H9 (cell line): ENCODE data around the gene ROPN1B. TPM values are rescaled to one million over a fixed set of nuclear protein-coding genes. Genes with fewer than 3 reads are reported as not detected.
"Not testable (repeated sequence)": the region's sequence is repeated elsewhere in the genome, so short reads cannot be mapped to it uniquely, and the experiment has no call there.

Experiments used
- DNase-seq: peaks from one replicate; pipeline ENCODE4 v3.0.0-alpha.2; 2017
- H2AFZ ChIP-seq: one replicate; pipeline ENCODE4 v1.6.1; 2013; ENCODE audit warnings: mild to moderate bottlenecking, low read length, control low read depth, moderate library complexity
- H2AK5ac ChIP-seq: 2 replicates; pipeline ENCODE4 v1.6.1; 2013; ENCODE audit warnings: low read length, control low read depth, mixed read lengths; ENCODE audit not compliant: insufficient read length
- H2BK120ac ChIP-seq: one replicate; pipeline ENCODE4 v1.6.1; 2013; ENCODE audit warnings: low read depth, mild to moderate bottlenecking, low read length, control low read depth, inconsistent platforms; ENCODE audit not compliant: poor library complexity, severe bottlenecking
- H2BK12ac ChIP-seq: 2 replicates; pipeline ENCODE4 v1.6.1; 2013; ENCODE audit warnings: low read length, control low read depth, mixed read lengths, low read depth; ENCODE audit not compliant: insufficient read length
- H2BK15ac ChIP-seq: 2 replicates; pipeline ENCODE4 v1.6.1; 2013; ENCODE audit warnings: low read depth, low read length, control low read depth
- H2BK20ac ChIP-seq: one replicate; pipeline ENCODE4 v1.6.1; 2013; ENCODE audit warnings: low read depth, mild to moderate bottlenecking, low read length, control low read depth, inconsistent platforms; ENCODE audit not compliant: poor library complexity, severe bottlenecking
- H2BK5ac ChIP-seq: 2 replicates; pipeline ENCODE4 v1.6.1; 2013; ENCODE audit warnings: low read length, control low read depth, mixed read lengths; ENCODE audit not compliant: insufficient read length
- H3K14ac ChIP-seq: 2 replicates; pipeline ENCODE4 v1.6.1; 2013; ENCODE audit warnings: low read length, control low read depth; ENCODE audit not compliant: insufficient read depth
- H3K18ac ChIP-seq: 2 replicates; pipeline ENCODE4 v1.6.1; 2013; ENCODE audit warnings: low read depth, mild to moderate bottlenecking, mixed read lengths, low read length, control low read depth; ENCODE audit not compliant: insufficient read length
- H3K23ac ChIP-seq: 2 replicates; pipeline ENCODE4 v1.6.1; 2013; ENCODE audit warnings: low read length, control low read depth, mixed read lengths, low read depth; ENCODE audit not compliant: insufficient read length
- H3K23me2 ChIP-seq: 2 replicates; pipeline ENCODE4 v1.6.1; 2013; ENCODE audit warnings: low read depth, mild to moderate bottlenecking, mixed read lengths, low read length, control low read depth; ENCODE audit not compliant: insufficient read length, poor library complexity, severe bottlenecking
- H3K27ac ChIP-seq: 2 replicates; pipeline ENCODE4 v1.5.1; 2013; ENCODE audit warnings: low read length, control low read depth, mixed read lengths, low read depth; ENCODE audit not compliant: insufficient read length
- H3K27me3 ChIP-seq: 2 replicates; pipeline ENCODE4 v1.6.1; 2013; ENCODE audit warnings: low read length, control low read depth, inconsistent platforms; ENCODE audit not compliant: insufficient read depth
- H3K4ac ChIP-seq: 2 replicates; pipeline ENCODE4 v1.6.1; 2013; ENCODE audit warnings: low read depth, mild to moderate bottlenecking, control low read depth, inconsistent platforms, low read length, moderate library complexity
- H3K4me1 ChIP-seq: 2 replicates; pipeline ENCODE4 v1.6.1; 2013; ENCODE audit warnings: low read length, control low read depth, inconsistent platforms; ENCODE audit not compliant: insufficient read depth
- H3K4me2 ChIP-seq: 2 replicates; pipeline ENCODE4 v1.6.1; 2013; ENCODE audit warnings: low read length, control low read depth, mixed read lengths; ENCODE audit not compliant: insufficient read length, insufficient read depth
- H3K56ac ChIP-seq: 2 replicates; pipeline ENCODE4 v1.6.1; 2013; ENCODE audit warnings: low read depth, mild to moderate bottlenecking, mixed read lengths, low read length, control low read depth; ENCODE audit not compliant: insufficient read length
- H3K79me1 ChIP-seq: 2 replicates; pipeline ENCODE4 v1.6.1; 2013; ENCODE audit warnings: low read depth, mild to moderate bottlenecking, moderate library complexity, low read length, control low read depth, inconsistent platforms; ENCODE audit not compliant: insufficient read depth, poor library complexity, severe bottlenecking
- H3K79me2 ChIP-seq: 2 replicates; pipeline ENCODE4 v1.6.1; 2013; ENCODE audit warnings: low read length, control low read depth, inconsistent platforms; ENCODE audit not compliant: insufficient read depth
- H3K9ac ChIP-seq: 2 replicates; pipeline ENCODE4 v1.6.1; 2013; ENCODE audit warnings: low read length, control low read depth, mixed read lengths; ENCODE audit not compliant: insufficient read length; ENCODE audit errors: extremely low read depth
- H3K9me3 ChIP-seq: one replicate; pipeline ENCODE4 v1.6.1; 2013; ENCODE audit warnings: low read depth, low read length, inconsistent platforms; ENCODE audit not compliant: control insufficient read depth
- H3T11ph ChIP-seq: one replicate; pipeline ENCODE4 v1.6.1; 2013; ENCODE audit warnings: mild to moderate bottlenecking, low read length, control low read depth, inconsistent platforms
- H4K20me1 ChIP-seq: one replicate; pipeline ENCODE4 v1.6.1; 2013; ENCODE audit not compliant: control insufficient read depth, insufficient read length, insufficient read depth
- H4K5ac ChIP-seq: 2 replicates; pipeline ENCODE4 v1.6.1; 2013; ENCODE audit warnings: low read depth, mild to moderate bottlenecking, mixed read lengths, low read length, control low read depth; ENCODE audit not compliant: insufficient read length
- H4K8ac ChIP-seq: replicated peaks from 2 replicates; pipeline ENCODE4 v1.6.1; 2013; ENCODE audit warnings: low read length, control low read depth, mixed read lengths, low read depth; ENCODE audit not compliant: insufficient read length
- H4K91ac ChIP-seq: 2 replicates; pipeline ENCODE4 v1.6.1; 2013; ENCODE audit warnings: low read depth, mild to moderate bottlenecking, moderate library complexity, mixed read lengths, low read length, control low read depth; ENCODE audit not compliant: insufficient read length
- H3K27ac Mint-ChIP-seq, 3 experiments: 2 replicates in 2 of 3; 3 replicates in 1 of 3; pipeline ENCODE4 v1.8.0; 2020 to 2021; ENCODE audit warnings: mixed read lengths in 3 of 3, mild to moderate bottlenecking in 1 of 3, moderate library complexity in 1 of 3
- H3K27me3 Mint-ChIP-seq: 2 replicates; pipeline ENCODE4 v1.8.0; 2021; ENCODE audit warnings: low read depth, mild to moderate bottlenecking, moderate library complexity, mixed read lengths
- H3K36me3 Mint-ChIP-seq, 3 experiments: 2 replicates in 2 of 3; 3 replicates in 1 of 3; pipeline ENCODE4 v1.8.0; 2020 to 2021; ENCODE audit warnings: low read depth in 3 of 3, mixed read lengths in 3 of 3; ENCODE audit not compliant: insufficient read depth in 1 of 3
- H3K4me1 Mint-ChIP-seq, 2 experiments: 2 replicates each; pipeline ENCODE4 v1.8.0; 2020; ENCODE audit warnings: mixed read lengths in 2 of 2
- H3K4me3 Mint-ChIP-seq, 2 experiments: 2 replicates in 1 of 2; 3 replicates in 1 of 2; pipeline ENCODE4 v1.8.0; 2020 to 2021; ENCODE audit warnings: mild to moderate bottlenecking in 2 of 2, mixed read lengths in 2 of 2, moderate library complexity in 1 of 2
- H3K9me3 Mint-ChIP-seq, 2 experiments: 2 replicates in 1 of 2; 3 replicates in 1 of 2; pipeline ENCODE4 v1.8.0; 2020; ENCODE audit warnings: mild to moderate bottlenecking in 2 of 2, mixed read lengths in 2 of 2, moderate library complexity in 1 of 2
- whole genome bisulfite sequencing: extraction: QIAGEN DNeasy Blood & Tissue Kit; methylation state at CpG from one replicate; pipeline ENCODE4 v1.1.7; 2013; ENCODE audit warnings: missing lambda C conversion rate, low lambda C conversion rate, mixed read lengths; ENCODE audit not compliant: insufficient read length; ENCODE audit errors: extremely low coverage; 5-methylcytosine and 5-hydroxymethylcytosine counted together
- total RNA-seq: library from RNA; stranded (reverse); gene quantifications from 2 replicates; pipeline ENCODE4 v1.2.1, GENCODE V29; 2021
- TF ChIP-seq, protein P1 (sequence below): fragments of 200-600 bp; sonication (generic); conservative IDR thresholded peaks from 3 replicates; pipeline ENCODE4 v1.8.0; 2021; ENCODE audit warnings: antibody characterized with exemption, mild to moderate bottlenecking

Gene ROPN1B
- total RNA-seq, 1 experiment from 2014 or later: not detected

DNA sequence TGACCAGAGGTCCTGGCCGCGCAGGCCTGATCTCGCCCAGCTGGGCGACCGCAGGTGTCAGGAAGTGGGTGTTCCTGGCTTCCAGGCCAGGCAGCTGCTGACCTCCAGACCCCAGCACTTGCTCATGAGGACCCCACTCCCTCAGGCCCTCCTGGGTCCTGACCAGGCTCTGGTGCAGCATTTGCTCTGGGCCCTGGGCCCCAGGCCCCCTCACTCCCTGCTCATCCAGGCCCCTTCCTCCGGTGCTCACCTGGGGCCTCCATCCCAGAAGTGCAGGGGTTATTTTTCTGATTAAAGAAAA is 7.7 kb upstream of the ROPN1B start:
- Mint-ChIP-seq H3K27ac (no peak overlapping the region), H3K36me3 (no peaks in the 10 kb centered on the region), H3K9me3 (peaks cover 3 to 4% of the 10 kb centered on the region in 2 experiments; a peak in 3 of 5 replicates), H3K4me3 (no peak overlapping the region), H3K4me1 (peaks cover 0 to 5% of the 10 kb centered on the region in 2 experiments; a peak in 2 of 4 replicates), H3K27me3 (peaks cover 22% of the 10 kb centered on the region)
- Histone ChIP-seq H2BK12ac (no peak overlapping the region), H2BK20ac (no peak overlapping the region), H3K23me2 (no peaks in the 10 kb centered on the region), H3K4ac (no peak overlapping the region), H2BK15ac (no peak overlapping the region), H3K4me2 (no peak overlapping the region), H3K23ac (no peak overlapping the region), H3K18ac (no peak overlapping the region), H3K14ac (no peak overlapping the region; the same call in 1 of the 2 replicates), H3K4me1 (no peaks in the 10 kb centered on the region), H3K56ac (no peak overlapping the region), H4K8ac (no peak overlapping the region), H3T11ph (no peak overlapping the region), H4K20me1 (no peaks in the 10 kb centered on the region), H3K9ac (no peak overlapping the region), H3K27me3 (no peaks in the 10 kb centered on the region; the same call in 1 of the 2 replicates), H3K9me3 (no peaks in the 10 kb centered on the region), H3K79me2 (no peaks in the 10 kb centered on the region), H4K91ac (no peak overlapping the region), H4K5ac (no peak overlapping the region), H2AK5ac (no peak overlapping the region), H2BK5ac (no peak overlapping the region), H2AFZ (no peak overlapping the region), H2BK120ac (no peak overlapping the region), H3K79me1 (no peaks in the 10 kb centered on the region), H3K27ac (no peak overlapping the region)
- WGBS: no CpG with 5 or more reads among the region's 6 CpGs
- TF ChIP-seq, protein P1, sequence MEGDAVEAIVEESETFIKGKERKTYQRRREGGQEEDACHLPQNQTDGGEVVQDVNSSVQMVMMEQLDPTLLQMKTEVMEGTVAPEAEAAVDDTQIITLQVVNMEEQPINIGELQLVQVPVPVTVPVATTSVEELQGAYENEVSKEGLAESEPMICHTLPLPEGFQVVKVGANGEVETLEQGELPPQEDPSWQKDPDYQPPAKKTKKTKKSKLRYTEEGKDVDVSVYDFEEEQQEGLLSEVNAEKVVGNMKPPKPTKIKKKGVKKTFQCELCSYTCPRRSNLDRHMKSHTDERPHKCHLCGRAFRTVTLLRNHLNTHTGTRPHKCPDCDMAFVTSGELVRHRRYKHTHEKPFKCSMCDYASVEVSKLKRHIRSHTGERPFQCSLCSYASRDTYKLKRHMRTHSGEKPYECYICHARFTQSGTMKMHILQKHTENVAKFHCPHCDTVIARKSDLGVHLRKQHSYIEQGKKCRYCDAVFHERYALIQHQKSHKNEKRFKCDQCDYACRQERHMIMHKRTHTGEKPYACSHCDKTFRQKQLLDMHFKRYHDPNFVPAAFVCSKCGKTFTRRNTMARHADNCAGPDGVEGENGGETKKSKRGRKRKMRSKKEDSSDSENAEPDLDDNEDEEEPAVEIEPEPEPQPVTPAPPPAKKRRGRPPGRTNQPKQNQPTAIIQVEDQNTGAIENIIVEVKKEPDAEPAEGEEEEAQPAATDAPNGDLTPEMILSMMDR: no peak
- no peak for DNase-seq

DNA sequence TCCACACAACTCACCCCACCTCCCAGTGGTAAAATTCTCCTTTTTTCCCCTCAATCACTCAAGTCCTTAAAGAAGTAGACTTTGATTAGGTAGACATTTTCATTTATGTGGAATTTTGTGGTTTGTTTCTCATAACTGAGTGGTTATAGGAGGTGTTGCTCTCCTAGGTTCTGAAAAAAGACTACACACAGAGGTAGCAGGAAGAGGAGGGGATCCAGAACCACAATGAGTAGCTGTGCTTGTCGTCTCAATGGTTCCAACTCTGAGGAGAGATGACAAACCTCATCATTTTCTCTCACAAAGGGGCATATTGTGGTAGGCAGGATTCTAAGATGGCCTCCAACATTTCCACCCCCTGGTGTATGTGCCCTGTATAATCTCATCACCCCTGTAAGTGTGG is 5.1 kb upstream of the ROPN1B start:
- not testable (repeated sequence) for H3K9me3 Mint-ChIP-seq, H3K4ac ChIP-seq, DNase-seq, H3K18ac ChIP-seq, H3K4me2 ChIP-seq, H3K56ac ChIP-seq, H3K27ac ChIP-seq, H4K5ac ChIP-seq, H3K36me3 Mint-ChIP-seq, H4K91ac ChIP-seq, H3K4me1 Mint-ChIP-seq, H2AK5ac ChIP-seq, H2BK5ac ChIP-seq, H3K27me3 Mint-ChIP-seq, H3K79me2 ChIP-seq, H3K27me3 ChIP-seq, H3K27ac Mint-ChIP-seq, H3K4me1 ChIP-seq, H4K8ac ChIP-seq, H2AFZ ChIP-seq, H4K20me1 ChIP-seq, H3K23me2 ChIP-seq, H3K23ac ChIP-seq, H2BK15ac ChIP-seq, H3K4me3 Mint-ChIP-seq, H3K14ac ChIP-seq, H2BK12ac ChIP-seq, H3K79me1 ChIP-seq, H2BK120ac ChIP-seq, H3K9me3 ChIP-seq, H2BK20ac ChIP-seq, H3T11ph ChIP-seq, H3K9ac ChIP-seq
- no CpG with 5 or more reads among the region's 1 CpG for WGBS
